GM10266 (cell line): ENCODE results near the gene MAP3K4.

Experiments
- DNase-seq: peaks from one replicate; pipeline ENCODE4 v3.0.0; 2012; ENCODE audit errors: extremely low spot score
- TF ChIP-seq, protein P1 (sequence below): IDR thresholded peaks from 2 replicates; pipeline ENCODE4 v1.5.1; 2012; ENCODE audit warnings: mild to moderate bottlenecking, low read depth; ENCODE audit not compliant: control insufficient read depth, insufficient read depth; ENCODE audit errors: missing control alignments

The MAP3K4 gene

GRCh38 chr6:161027385-161027784 lies 35.8 kb downstream of the MAP3K4 start:
- DNase-seq = no peak
- TF ChIP-seq, protein P1, sequence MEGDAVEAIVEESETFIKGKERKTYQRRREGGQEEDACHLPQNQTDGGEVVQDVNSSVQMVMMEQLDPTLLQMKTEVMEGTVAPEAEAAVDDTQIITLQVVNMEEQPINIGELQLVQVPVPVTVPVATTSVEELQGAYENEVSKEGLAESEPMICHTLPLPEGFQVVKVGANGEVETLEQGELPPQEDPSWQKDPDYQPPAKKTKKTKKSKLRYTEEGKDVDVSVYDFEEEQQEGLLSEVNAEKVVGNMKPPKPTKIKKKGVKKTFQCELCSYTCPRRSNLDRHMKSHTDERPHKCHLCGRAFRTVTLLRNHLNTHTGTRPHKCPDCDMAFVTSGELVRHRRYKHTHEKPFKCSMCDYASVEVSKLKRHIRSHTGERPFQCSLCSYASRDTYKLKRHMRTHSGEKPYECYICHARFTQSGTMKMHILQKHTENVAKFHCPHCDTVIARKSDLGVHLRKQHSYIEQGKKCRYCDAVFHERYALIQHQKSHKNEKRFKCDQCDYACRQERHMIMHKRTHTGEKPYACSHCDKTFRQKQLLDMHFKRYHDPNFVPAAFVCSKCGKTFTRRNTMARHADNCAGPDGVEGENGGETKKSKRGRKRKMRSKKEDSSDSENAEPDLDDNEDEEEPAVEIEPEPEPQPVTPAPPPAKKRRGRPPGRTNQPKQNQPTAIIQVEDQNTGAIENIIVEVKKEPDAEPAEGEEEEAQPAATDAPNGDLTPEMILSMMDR = no peak

DNA sequence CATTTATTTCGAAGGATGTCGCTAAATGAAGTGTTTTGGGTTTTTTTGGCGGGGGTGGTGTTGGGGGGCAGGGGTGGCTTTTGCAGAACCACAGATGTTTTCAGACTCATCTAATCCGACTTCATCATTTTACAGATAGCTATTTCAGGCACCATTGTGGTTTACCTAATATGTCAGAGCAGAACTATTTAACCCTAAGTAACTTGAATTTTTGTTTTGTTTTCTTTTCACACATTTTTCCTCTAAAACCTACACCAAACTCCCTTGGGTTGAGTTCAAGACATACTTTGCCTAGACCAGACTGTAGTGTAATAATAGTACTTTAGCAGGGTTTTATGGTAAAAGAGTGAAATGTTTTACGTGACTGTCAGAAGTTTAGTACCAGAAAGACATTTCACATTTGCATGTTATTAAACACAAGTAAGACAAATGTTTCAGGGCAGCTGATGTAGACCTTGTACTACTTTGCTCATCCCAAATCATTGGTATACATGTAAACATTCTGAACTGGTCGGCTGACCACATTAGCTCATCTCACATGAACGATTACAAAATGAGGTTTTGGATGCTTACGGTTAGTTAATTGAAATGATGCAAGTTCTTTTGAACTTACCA lies 37.7 kb downstream of the MAP3K4 start:
- TF ChIP-seq, protein P1 = no peak
- DNase-seq = peak; percentile 65

GRCh38 chr6:161031721-161032495 lies 40.3 kb downstream of the MAP3K4 start:
- no peak for DNase-seq
- TF ChIP-seq, protein P1 = no peak

GRCh38 chr6:161033667-161034066 lies 42.1 kb downstream of the MAP3K4 start:
- TF ChIP-seq, protein P1 = no peak
- no peak for DNase-seq

GRCh38 chr6:161035182-161035980 lies 43.8 kb downstream of the MAP3K4 start:
- TF ChIP-seq, protein P1 = no peak
- DNase-seq = no peak

GRCh38 chr6:161035981-161036263 lies 44.4 kb downstream of the MAP3K4 start:
- TF ChIP-seq, protein P1 = no peak

DNA sequence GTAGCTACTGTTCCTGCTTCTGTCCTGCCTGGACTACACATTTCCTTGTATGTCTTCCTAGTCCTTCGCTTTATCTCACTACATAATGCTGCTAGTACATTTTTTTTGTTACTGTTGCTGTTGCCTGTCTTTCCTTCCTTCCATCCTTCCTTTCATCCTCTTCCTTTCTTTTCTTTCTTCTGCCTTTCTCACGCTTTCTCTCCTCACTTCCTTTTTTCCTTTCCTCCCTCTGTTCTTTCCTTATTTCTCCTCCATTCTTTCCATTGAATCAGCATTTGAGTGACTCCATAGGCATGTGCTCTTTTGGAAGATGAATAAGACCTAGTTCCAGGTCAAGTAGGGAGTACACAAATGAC lies 46.3 kb downstream of the MAP3K4 start:
- DNase-seq = no peak
- TF ChIP-seq, protein P1 = no peak

More at GRCh38 chr6:161035981-161036263, 44.4 kb downstream of the MAP3K4 start:
- DNase-seq = no peak
